BE2C (cell line): ENCODE measurements around the gene ASCL2.

ENCODE experiments used
- DNase-seq: peaks from one replicate; pipeline ENCODE4 v3.0.0-alpha.2; 2020
- H3K27me3 ChIP-seq: fragments of 250-450 bp; sonication (Bioruptor Pico); 2 replicates; pipeline ENCODE4 v1.5.1; 2020; ENCODE audit warnings: mild to moderate bottlenecking
- H3K36me3 ChIP-seq: fragments of 250-450 bp; sonication (Bioruptor Pico); 2 replicates; pipeline ENCODE4 v1.5.1; 2020; ENCODE audit warnings: mild to moderate bottlenecking
- H3K4me1 ChIP-seq: fragments of 250-450 bp; sonication (Bioruptor Pico); 2 replicates; pipeline ENCODE4 v1.5.1; 2020
- H3K4me3 ChIP-seq: 2 replicates; pipeline ENCODE4 v1.5.1; 2011; ENCODE audit warnings: low read depth, low read length
- H3K9me3 ChIP-seq: fragments of 250-450 bp; sonication (Bioruptor Pico); 2 replicates; pipeline ENCODE4 v1.5.1; 2020
- CTCF ChIP-seq: IDR thresholded peaks from 2 replicates; pipeline ENCODE4 v1.5.1; 2012; ENCODE audit warnings: mild to moderate bottlenecking, low read depth, low read length

ASCL2 gene

GRCh38 chr11:2275334-2276279 lies 5.2 kb upstream of the ASCL2 start:
- no peak for DNase-seq
- H3K4me1 ChIP-seq, result no peaks in the 10 kb centered on the region
- H3K36me3 ChIP-seq, result no peaks in the 10 kb centered on the region
- no peak overlapping the region for H3K4me3 ChIP-seq
- H3K9me3 ChIP-seq, result no peaks in the 10 kb centered on the region
- no peak for TF ChIP-seq CTCF
- H3K27me3 ChIP-seq, result peaks cover 5% of the 10 kb centered on the region

GRCh38 chr11:2273771-2274170 lies 3.4 kb upstream of the ASCL2 start:
- peaks cover 21% of the 10 kb centered on the region for H3K27me3 ChIP-seq
- TF ChIP-seq CTCF, result no peak
- H3K4me3 ChIP-seq, result no peak overlapping the region

GRCh38 chr11:2273311-2273710 lies 2.9 kb upstream of the ASCL2 start:
- Histone ChIP-seq H3K36me3 (no peaks in the 10 kb centered on the region), H3K4me3 (no peak overlapping the region), H3K9me3 (no peaks in the 10 kb centered on the region), H3K27me3 (peaks cover 25% of the 10 kb centered on the region), H3K4me1 (no peaks in the 10 kb centered on the region)
- DNase-seq, result no peak
- no peak for TF ChIP-seq CTCF

More at GRCh38 chr11:2273771-2274170, 3.4 kb upstream of the ASCL2 start:
- no peaks in the 10 kb centered on the region for H3K9me3 ChIP-seq
- H3K36me3 ChIP-seq, result no peaks in the 10 kb centered on the region
- H3K4me1 ChIP-seq, result no peaks in the 10 kb centered on the region
- DNase-seq, result no peak

GRCh38 chr11:2272946-2273280 lies 2.5 kb upstream of the ASCL2 start:
- peaks cover 26% of the 10 kb centered on the region for H3K27me3 ChIP-seq

GRCh38 chr11:2272228-2272945 lies 2.0 kb upstream of the ASCL2 start:
- no peak for DNase-seq
- no peak for TF ChIP-seq CTCF
- Histone ChIP-seq H3K4me1 (no peaks in the 10 kb centered on the region), H3K4me3 (no peak overlapping the region), H3K27me3 (peaks cover 26% of the 10 kb centered on the region), H3K36me3 (no peaks in the 10 kb centered on the region), H3K9me3 (no peaks in the 10 kb centered on the region)

More at GRCh38 chr11:2272946-2273280, 2.5 kb upstream of the ASCL2 start:
- Histone ChIP-seq H3K4me3 (no peak overlapping the region), H3K9me3 (no peaks in the 10 kb centered on the region), H3K36me3 (no peaks in the 10 kb centered on the region), H3K4me1 (no peaks in the 10 kb centered on the region)
- no peak for DNase-seq
- no peak for TF ChIP-seq CTCF
